ENCODE results near the gene MARS1. TPM values are rescaled to one million over a fixed set of nuclear protein-coding genes. Genes with fewer than 3 reads are reported as not detected.

MARS1 gene
- total RNA-seq, 1 experiment from 2014 or later = 291 TPM

DNA sequence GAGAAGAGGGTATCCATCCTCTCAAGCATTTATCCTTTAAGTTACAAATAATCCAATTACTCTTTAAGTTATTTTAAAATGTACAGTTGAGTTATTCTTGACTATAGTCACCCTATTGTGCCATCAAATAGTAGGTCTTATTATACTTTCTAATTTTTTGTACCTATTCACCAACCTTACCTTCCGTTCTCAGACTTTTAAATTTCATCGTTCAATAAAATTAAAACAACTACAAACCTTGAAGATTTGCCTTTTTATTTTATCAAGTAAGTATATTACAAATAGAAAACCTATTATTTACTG lies 60.1 kb downstream of the MARS1 start:
- Histone ChIP-seq H3K4me1 (ENCODE audit: control insufficient read depth, insufficient read depth, low read length) (peaks cover 20% of the 10 kb centered on the region), H3K4me3 (ENCODE audit: low read depth in 2 of 2, low read length in 2 of 2) (no peak overlapping the region), H3K36me3 (ENCODE audit: control insufficient read depth, insufficient read depth, low read length) (peaks cover 4% of the 10 kb centered on the region; the same call in 1 of the 2 replicates), H3K27me3 (ENCODE audit: control insufficient read depth, insufficient read depth, low read length) (no peaks in the 10 kb centered on the region), H3K27ac (ENCODE audit: low read length) (no peak overlapping the region), H3K9me3 (ENCODE audit: control insufficient read depth, insufficient read depth, low read depth, low read length) (no peaks in the 10 kb centered on the region)
- intact Hi-C loops (cut with micrococcal nuclease; ENCODE audit: unreplicated experiment) = no loop called here
- CTCF ChIA-PET = no interaction called here
- in situ Hi-C loops (cut with HindIII; ENCODE audit: low pct_unique_long_range_greater_than_20kb, low sequenced_read_pairs) = no loop called here
- POLR2A ChIA-PET = no interaction called here
- ATAC-seq (no peak), DNase-seq (ENCODE audit: low read depth, low spot score) (no peak)
- BruUV-seq (replicated peaks) = no TSS peak
- no peak for TF ChIP-seq TCF7L2 (IDR thresholded peaks at IDR 0.05; ENCODE audit: low read depth, low read length)
- TF ChIP-seq, protein P1, sequence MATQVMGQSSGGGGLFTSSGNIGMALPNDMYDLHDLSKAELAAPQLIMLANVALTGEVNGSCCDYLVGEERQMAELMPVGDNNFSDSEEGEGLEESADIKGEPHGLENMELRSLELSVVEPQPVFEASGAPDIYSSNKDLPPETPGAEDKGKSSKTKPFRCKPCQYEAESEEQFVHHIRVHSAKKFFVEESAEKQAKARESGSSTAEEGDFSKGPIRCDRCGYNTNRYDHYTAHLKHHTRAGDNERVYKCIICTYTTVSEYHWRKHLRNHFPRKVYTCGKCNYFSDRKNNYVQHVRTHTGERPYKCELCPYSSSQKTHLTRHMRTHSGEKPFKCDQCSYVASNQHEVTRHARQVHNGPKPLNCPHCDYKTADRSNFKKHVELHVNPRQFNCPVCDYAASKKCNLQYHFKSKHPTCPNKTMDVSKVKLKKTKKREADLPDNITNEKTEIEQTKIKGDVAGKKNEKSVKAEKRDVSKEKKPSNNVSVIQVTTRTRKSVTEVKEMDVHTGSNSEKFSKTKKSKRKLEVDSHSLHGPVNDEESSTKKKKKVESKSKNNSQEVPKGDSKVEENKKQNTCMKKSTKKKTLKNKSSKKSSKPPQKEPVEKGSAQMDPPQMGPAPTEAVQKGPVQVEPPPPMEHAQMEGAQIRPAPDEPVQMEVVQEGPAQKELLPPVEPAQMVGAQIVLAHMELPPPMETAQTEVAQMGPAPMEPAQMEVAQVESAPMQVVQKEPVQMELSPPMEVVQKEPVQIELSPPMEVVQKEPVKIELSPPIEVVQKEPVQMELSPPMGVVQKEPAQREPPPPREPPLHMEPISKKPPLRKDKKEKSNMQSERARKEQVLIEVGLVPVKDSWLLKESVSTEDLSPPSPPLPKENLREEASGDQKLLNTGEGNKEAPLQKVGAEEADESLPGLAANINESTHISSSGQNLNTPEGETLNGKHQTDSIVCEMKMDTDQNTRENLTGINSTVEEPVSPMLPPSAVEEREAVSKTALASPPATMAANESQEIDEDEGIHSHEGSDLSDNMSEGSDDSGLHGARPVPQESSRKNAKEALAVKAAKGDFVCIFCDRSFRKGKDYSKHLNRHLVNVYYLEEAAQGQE (IDR thresholded peaks at IDR 0.05; ENCODE audit: insufficient read depth in 1 of 2, low read depth in 2 of 2, low read length in 1 of 2) = no peak
- TF ChIP-seq SIN3A (IDR thresholded peaks at IDR 0.05; ENCODE audit: borderline replicate concordance, insufficient read depth, low read depth, low read length) = no peak
- TF ChIP-seq, protein P2, sequence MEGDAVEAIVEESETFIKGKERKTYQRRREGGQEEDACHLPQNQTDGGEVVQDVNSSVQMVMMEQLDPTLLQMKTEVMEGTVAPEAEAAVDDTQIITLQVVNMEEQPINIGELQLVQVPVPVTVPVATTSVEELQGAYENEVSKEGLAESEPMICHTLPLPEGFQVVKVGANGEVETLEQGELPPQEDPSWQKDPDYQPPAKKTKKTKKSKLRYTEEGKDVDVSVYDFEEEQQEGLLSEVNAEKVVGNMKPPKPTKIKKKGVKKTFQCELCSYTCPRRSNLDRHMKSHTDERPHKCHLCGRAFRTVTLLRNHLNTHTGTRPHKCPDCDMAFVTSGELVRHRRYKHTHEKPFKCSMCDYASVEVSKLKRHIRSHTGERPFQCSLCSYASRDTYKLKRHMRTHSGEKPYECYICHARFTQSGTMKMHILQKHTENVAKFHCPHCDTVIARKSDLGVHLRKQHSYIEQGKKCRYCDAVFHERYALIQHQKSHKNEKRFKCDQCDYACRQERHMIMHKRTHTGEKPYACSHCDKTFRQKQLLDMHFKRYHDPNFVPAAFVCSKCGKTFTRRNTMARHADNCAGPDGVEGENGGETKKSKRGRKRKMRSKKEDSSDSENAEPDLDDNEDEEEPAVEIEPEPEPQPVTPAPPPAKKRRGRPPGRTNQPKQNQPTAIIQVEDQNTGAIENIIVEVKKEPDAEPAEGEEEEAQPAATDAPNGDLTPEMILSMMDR (IDR thresholded peaks at IDR 0.05) = no peak
- no peak for TF ChIP-seq POLR2AphosphoS5 (IDR thresholded peaks at IDR 0.05; ENCODE audit: low read depth, low read length)

DNA sequence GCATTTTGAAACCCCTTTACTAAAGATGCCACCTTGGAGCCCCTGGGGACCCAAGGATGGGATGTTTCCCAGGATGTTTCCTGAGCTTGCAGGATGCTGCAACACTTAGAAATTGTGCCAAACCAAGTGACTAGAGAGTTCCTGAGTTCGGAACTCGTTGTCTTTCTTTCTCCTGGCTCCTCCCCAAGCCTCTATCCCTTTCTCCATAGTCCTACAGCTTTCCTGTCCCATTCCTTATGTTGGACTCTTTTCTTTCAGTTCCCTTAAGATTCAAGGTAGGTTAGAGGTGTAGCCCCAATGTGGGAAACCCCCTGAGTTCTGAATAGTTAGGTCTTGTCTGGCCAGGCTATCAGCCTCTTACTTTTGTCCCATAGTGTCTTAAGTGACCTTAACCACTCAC lies 60.6 kb downstream of the MARS1 start:
- H3K9me3 ChIP-seq (ENCODE audit: control insufficient read depth, insufficient read depth, low read depth, low read length) = no peaks in the 10 kb centered on the region
- in situ Hi-C loops (cut with HindIII; ENCODE audit: low pct_unique_long_range_greater_than_20kb, low sequenced_read_pairs) (no loop called here), intact Hi-C loops (cut with micrococcal nuclease; ENCODE audit: unreplicated experiment) (no loop called here)
- ATAC-seq (no peak), DNase-seq (ENCODE audit: low read depth, low spot score) (no peak)
- no peak overlapping the region for H3K4me3 ChIP-seq (ENCODE audit: low read depth in 2 of 2, low read length in 2 of 2)
- no peak for TF ChIP-seq SIN3A (IDR thresholded peaks at IDR 0.05; ENCODE audit: borderline replicate concordance, insufficient read depth, low read depth, low read length)
- TF ChIP-seq POLR2AphosphoS5 (IDR thresholded peaks at IDR 0.05; ENCODE audit: low read depth, low read length) = no peak
- TF ChIP-seq, protein P1 (IDR thresholded peaks at IDR 0.05; ENCODE audit: insufficient read depth in 1 of 2, low read depth in 2 of 2, low read length in 1 of 2) = no peak
- TF ChIP-seq, protein P2 (IDR thresholded peaks at IDR 0.05) = no peak
- TF ChIP-seq TCF7L2 (IDR thresholded peaks at IDR 0.05; ENCODE audit: low read depth, low read length) = no peak
- ChIA-PET CTCF (no interaction called here), POLR2A (no interaction called here)
- H3K27ac ChIP-seq (ENCODE audit: low read length) = 0 out of 2 replicates have a peak overlapping the region, but pooled peaks have one; percentile 20
- no peaks in the 10 kb centered on the region for H3K27me3 ChIP-seq (ENCODE audit: control insufficient read depth, insufficient read depth, low read length)
- peaks cover 4% of the 10 kb centered on the region; the same call in 1 of the 2 replicates for H3K36me3 ChIP-seq (ENCODE audit: control insufficient read depth, insufficient read depth, low read length)
- peaks cover 20% of the 10 kb centered on the region for H3K4me1 ChIP-seq (ENCODE audit: control insufficient read depth, insufficient read depth, low read length)
- no TSS peak for BruUV-seq (replicated peaks)
